ENCODE results near the gene MAPK8. TPM values are rescaled to one million over a fixed set of nuclear protein-coding genes. Genes with fewer than 3 reads are reported as not detected.
A peak's percentile ranks its signal among the peaks of the same experiment; 100 is the strongest.

The MAPK8 gene
- total RNA-seq, 1 donor from 2014 or later: 49.4 TPM

GRCh38 chr10:48430402-48430993, 124.0 kb downstream of the MAPK8 start:
- no peak for ATAC-seq
- DNase-seq (ENCODE audit: low spot score): no peak
- intact Hi-C loops (cut with DNase I): no loop called here

GRCh38 chr10:48431871-48432270, 125.4 kb downstream of the MAPK8 start:
- intact Hi-C loops (cut with DNase I): no loop called here
- ATAC-seq: no peak

GRCh38 chr10:48437546-48437945, 131.1 kb downstream of the MAPK8 start:
- intact Hi-C loops (cut with DNase I): no loop called here
- DNase-seq (ENCODE audit: low spot score) (no peak), ATAC-seq (no peak)

More at GRCh38 chr10:48431871-48432270, 125.4 kb downstream of the MAPK8 start:
- DNase-seq (ENCODE audit: low spot score): no peak

GRCh38 chr10:48439031-48439430, 132.6 kb downstream of the MAPK8 start:
- no peak for DNase-seq (ENCODE audit: low spot score)
- intact Hi-C loops (cut with DNase I): no loop called here
- no peak for ATAC-seq

GRCh38 chr10:48439581-48440041, 133.1 kb downstream of the MAPK8 start:
- peak; percentile 54 for DNase-seq (ENCODE audit: low spot score)
- peak; percentile 87 for ATAC-seq
- intact Hi-C loops (cut with DNase I): no loop called here

- DNase-seq (ENCODE audit: low spot score): no peak
- intact Hi-C loops (cut with DNase I): no loop called here
- ATAC-seq: no peak
Observed at GRCh38 chr10:48440771-48441170, 134.3 kb downstream of the MAPK8 start.

- ATAC-seq (no peak), DNase-seq (ENCODE audit: low spot score) (no peak)
- intact Hi-C loops (cut with DNase I): no loop called here
Observed at GRCh38 chr10:48442090-48442808, 135.8 kb downstream of the MAPK8 start.

GRCh38 chr10:48442809-48443177, 136.3 kb downstream of the MAPK8 start:
- no peak for ATAC-seq
- intact Hi-C loops (cut with DNase I): no loop called here
- DNase-seq (ENCODE audit: low spot score): no peak

GRCh38 chr10:48444266-48444665, 137.8 kb downstream of the MAPK8 start:
- no peak for DNase-seq (ENCODE audit: low spot score)
- intact Hi-C loops (cut with DNase I): no loop called here
- no peak for ATAC-seq

- DNase-seq (ENCODE audit: low spot score) (peak; percentile 54), ATAC-seq (no peak)
- intact Hi-C loops (cut with DNase I): no loop called here
Observed at GRCh38 chr10:48444861-48445841, 138.7 kb downstream of the MAPK8 start.

GRCh38 chr10:48445932-48446331, 139.5 kb downstream of the MAPK8 start:
- ATAC-seq: no peak
- peak; percentile 33 for DNase-seq (ENCODE audit: low spot score)
- intact Hi-C loops (cut with DNase I): no loop called here

GRCh38 chr10:48446785-48447184, 140.3 kb downstream of the MAPK8 start:
- intact Hi-C loops (cut with DNase I): no loop called here
- DNase-seq (ENCODE audit: low spot score) (peak; percentile 42), ATAC-seq (no peak)

- peak; percentile 41 for DNase-seq (ENCODE audit: low spot score)
Observed at GRCh38 chr10:48447356-48448215, 141.1 kb downstream of the MAPK8 start.

GRCh38 chr10:48448796-48449195, 142.3 kb downstream of the MAPK8 start:
- DNase-seq (ENCODE audit: low spot score) (no peak), ATAC-seq (no peak)
- intact Hi-C loops (cut with DNase I): no loop called here

More at GRCh38 chr10:48447356-48448215, 141.1 kb downstream of the MAPK8 start:
- no peak for ATAC-seq
- intact Hi-C loops (cut with DNase I): no loop called here

GRCh38 chr10:48449501-48450232, 143.2 kb downstream of the MAPK8 start:
- peak; percentile 57 for DNase-seq (ENCODE audit: low spot score)
- intact Hi-C loops (cut with DNase I): no loop called here
- ATAC-seq: peak; percentile 33

GRCh38 chr10:48450233-48450740, 143.8 kb downstream of the MAPK8 start:
- intact Hi-C loops (cut with DNase I): no loop called here
- peak; percentile 53 for DNase-seq (ENCODE audit: low spot score)
- ATAC-seq: no peak

GRCh38 chr10:48450741-48451466, 144.4 kb downstream of the MAPK8 start:
- intact Hi-C loops (cut with DNase I): no loop called here
- ATAC-seq (no peak), DNase-seq (ENCODE audit: low spot score) (peak; percentile 53)

Measured in sciatic nerve (tissue), 2 donors.